Eye (tissue), 1 donor: ENCODE measurements around the gene PSME2.
A peak's percentile ranks its signal among the peaks of the same experiment; 100 is the strongest.

Source experiments
- DNase-seq: peaks from one replicate; pipeline ENCODE4 v3.0.0-alpha.2; 2015

The PSME2 gene

DNA sequence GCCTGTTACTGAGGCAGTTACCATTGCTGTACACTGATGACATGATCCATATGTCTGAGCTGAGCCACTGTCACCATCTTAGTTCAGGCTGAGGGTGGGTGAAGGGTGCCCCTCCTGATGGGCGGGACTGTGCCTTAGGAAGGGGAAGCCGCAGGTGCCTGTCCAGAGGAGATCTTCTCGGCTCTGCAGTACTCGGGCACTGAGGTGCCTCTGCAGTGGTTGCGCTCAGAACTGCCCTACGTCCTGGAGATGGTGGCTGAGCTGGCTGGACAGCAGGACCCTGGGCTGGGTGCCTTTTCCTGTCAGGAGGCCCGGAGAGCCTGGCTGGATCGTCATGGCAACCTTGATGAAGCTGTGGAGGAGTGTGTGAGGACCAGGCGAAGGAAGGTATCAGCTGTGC is 4.6 kb upstream of the PSME2 start:
- no peak for DNase-seq

DNA sequence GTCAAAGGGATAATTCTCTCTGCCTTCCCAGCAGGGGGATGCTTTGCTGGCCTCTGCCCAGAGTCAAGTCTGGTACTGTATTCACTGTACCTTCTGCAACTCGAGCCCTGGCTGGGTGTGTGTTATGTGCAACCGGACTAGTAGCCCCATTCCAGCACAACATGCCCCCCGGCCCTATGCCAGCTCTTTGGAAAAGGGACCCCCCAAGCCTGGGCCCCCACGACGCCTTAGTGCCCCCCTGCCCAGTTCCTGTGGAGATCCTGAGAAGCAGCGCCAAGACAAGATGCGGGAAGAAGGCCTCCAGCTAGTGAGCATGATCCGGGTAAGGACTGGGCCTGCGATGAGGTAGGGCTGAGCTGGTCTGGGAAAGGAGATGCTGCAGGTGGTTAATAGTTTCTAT is 4.2 kb upstream of the PSME2 start:
- no peak for DNase-seq

DNA sequence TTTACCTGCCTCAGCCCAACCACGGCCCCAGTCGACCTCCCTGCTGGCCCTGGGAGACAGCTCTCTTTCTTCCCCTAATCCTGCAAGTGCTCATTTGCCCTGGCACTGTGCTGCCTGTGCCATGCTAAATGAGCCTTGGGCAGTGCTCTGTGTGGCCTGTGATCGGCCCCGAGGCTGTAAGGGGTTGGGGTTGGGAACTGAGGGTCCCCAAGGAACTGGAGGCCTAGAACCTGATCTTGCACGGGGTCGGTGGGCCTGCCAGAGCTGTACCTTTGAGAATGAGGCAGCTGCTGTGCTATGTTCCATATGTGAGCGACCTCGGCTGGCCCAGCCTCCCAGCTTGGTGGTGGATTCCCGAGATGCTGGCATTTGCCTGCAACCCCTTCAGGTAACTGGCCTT is 3.7 kb upstream of the PSME2 start:
- no peak for DNase-seq

DNA sequence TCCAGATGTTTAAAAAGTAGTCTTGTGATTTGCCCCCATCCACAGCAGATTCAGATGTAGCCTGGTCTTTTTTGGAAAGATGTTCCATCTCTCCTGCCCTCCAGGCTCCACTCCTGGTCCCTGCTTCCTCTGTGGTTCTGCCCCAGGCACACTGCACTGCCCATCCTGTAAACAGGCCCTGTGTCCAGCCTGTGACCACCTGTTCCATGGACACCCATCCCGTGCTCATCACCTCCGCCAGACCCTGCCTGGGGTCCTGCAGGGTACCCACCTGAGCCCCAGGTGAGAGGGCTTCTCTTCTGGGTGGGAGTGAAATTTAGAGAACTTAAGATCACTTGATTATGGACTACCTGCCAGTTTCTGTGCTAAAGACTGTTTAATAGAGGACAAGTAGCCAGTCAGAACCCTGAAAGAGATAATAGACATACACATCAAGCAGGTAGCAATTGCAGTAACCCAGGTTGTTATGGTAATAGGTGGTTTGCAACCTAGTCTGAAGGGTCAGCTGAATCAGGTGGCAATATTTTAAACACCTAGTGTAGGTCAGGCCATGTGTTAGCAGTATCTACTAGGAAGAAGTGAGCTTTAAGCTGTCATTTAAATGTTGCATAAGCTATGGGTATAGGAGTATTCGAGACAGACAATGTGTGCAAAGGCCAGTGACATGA is 3.0 kb upstream of the PSME2 start:
- DNase-seq, result no peak

DNA sequence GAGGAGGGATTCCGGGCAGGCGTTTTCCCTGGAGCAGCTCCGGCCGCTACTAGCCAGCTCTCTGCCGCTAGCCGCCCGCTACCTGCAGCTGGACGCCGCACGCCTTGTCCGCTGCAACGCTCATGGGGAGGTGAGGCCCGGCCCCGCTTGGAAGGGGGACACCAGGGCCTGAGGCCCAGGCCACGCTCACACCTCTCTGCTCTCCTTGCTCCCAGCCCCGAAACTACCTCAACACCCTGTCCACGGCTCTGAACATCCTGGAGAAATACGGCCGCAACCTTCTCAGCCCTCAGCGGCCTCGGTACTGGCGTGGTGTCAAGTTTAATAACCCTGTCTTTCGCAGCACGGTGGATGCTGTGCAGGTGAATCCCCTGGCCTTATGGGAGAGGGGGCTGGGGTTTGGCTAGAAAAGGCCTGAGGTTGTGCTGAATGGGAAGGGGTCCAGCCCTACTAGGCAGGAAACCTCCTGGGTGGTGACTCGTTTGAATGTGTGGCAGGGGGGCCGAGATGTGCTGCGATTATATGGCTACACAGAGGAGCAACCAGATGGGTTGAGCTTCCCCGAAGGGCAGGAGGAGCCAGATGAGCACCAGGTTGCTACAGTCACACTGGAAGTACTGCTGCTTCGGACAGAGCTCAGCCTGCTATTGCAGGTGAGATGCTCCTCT is 1.5 kb upstream of the PSME2 start:
- DNase-seq, result no peak

DNA sequence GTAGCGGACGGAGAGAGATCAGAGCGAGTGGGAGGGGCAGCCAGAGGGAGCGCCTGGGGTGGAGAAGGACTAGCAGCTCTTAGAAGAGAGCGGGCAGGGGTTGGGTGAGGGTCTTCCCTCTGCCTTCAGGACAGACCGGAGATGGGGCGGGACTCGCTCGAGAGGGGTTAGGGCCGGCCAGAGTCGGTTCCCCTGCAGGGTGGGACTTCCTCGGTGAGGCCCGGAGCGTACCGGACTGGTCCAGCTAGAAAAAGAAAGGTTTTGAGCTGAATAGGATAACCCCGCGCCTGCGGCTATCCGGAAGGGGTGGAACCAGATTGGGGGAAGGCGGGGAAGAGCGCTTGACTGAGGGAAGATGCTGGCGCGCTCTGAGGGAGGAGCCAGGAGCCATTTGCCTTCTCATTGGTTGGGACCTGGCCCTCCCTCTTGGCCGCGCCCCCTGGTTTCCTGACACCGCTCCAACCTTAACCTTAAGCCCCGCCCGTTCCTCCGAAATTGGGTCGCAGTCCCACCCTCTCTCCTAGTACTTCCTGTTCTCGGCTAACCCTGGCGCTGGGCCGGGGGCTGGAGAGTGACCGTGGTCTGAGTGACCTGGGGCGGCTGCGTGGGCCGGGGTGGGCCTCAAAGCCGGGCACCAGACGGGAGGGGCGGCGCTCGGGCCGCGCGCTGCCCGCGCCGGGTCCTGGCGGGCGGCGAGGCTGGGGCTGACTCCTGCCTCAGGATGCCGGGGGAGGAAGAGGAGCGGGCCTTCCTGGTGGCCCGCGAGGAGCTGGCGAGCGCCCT is 759 bp upstream of the PSME2 start, which contains the start of gene RNF31:
Gene RNF31, plus strand, starts transcription at position 521 of the 783 bp plus-strand sequence. Its CDS starts 201 bp downstream, at position 722.
- DNase-seq, result peak; percentile 99

DNA sequence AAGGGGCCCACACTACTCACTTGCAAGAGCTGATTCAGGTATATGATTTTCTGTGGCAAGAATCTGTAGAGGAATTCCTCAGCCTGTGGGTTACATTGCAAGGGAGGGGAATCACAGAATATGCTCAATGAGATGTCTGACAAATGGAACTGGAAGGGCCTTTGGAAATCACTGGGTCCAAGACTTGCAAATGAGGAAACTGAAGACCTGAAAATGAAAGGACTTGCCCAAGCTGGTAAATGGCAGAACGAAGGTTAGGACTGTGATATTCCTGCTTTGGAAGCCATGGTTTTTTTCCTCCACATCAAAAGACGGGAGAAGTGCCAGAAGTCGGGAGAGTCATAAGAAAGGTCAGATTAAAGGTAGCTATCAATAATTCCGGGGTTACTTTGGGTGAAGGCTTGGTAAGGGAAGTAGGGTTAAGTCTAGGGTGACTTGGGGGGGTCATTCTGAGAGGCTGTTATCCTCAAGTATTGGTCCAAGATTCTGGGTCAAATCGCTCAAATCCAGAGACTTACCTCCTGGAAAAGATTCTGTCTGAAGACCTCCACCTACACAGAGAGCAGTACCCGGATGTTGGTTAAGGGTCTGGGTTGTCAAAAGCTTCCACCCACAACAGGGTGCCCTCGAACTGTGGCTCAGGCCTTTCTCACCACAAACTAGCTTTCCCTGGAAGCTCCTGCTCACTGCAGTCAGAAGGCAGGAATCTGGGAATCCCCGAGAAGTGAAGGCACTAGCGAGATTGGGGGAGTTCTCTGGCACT is 539 bp downstream of the PSME2 start:
- no peak for DNase-seq

DNA sequence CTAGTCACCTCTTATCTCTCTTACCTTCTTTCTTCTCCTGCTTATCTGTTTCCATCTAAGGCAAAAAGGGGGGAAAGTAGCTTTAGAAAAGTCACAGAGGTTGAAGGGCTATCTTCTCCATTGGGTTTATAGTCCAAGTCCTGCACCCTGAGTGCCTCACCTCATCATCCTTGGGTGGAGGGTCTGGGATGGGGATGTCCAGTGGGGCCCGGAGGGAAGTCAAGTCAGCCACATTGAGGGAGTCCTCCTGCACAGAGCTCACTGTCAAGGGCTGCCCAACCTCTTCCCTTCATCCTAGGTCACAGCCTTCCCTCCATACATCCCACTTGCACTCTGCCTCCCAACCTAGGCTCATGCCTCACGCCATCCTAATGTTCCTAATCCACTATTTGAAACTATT is 1.2 kb downstream of the PSME2 start:
- DNase-seq, result no peak

DNA sequence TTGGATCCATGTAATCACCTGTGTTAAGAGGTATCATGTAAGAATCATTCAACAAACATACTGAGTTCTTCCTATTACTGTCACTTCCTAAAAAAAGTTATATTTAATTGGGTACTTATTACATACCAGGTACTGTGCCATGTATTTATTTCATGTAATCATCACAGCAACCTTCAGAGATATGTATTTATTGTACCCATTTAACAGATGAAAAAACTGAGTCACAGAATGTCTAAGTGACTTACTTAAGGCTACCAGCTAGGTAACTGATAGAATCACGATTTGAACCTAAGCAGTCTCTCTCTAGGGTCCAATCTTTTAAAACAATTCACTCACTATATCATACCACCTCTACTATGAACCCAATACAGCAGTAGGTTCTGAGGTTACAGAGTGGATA is 2.0 kb downstream of the PSME2 start:
- no peak for DNase-seq

DNA sequence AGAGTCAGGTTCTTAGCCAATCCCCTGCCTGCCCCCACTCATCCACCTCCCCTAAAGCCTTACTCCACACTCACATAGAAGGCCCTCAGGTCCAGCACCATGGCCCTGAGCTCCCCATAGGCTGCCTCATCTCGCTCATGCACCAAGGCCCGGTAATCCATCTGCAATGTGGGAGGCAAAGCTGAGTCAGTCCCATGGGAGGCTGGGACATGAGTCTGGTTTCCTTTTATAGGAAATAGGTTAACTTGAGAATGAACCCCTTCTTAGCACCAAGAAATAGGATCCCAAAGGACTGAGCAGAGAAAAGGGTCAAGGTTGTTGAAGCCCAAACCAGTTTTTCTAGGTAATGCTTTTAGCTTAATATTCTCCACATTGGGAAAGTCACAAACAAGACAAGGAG is 2.9 kb downstream of the PSME2 start:
- DNase-seq, result no peak

DNA sequence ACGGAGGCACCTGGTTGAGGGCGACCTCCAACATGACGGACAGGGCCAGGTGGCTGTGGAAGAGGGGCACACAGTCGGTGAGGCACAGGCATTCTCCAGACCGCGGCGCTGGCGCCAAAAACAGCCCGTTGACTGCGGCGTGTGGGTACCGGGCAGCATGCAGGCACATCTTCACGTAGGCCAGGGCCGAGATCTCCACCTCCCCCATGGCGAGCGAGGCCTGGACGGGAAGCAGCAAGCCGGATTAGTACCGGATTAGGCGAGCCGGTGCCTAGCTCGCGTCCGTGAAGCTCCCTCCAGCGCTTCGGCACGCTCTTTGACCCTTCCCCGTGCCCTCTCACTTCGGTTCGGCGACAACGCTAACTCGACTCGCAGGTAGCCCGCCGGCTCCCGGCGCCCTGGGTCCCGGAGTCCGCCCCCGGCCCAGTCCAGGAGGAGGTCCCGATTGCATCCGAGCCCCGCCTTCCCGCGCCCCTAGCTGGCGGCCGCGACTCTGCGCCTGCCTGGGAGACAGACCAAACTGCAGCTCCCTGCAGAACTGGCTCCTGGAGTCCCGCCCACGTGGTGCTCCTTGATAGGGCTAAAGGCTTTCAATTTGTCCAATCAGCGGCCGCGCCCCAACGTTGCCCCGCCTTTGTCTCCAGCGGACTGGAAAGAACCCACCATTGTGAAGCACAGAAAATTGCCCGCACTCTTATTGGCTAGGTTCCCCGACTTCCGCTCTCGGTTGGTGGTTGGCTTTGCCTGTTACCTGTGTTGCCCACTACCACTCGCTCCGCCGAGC is 5.1 kb downstream of the PSME2 start, which contains the start of gene EMC9:
Gene EMC9, minus strand, starts transcription at position 495 of the 784 bp plus-strand sequence. Its CDS starts 287 bp downstream, at position 208.
- peak; percentile 100 for DNase-seq

DNA sequence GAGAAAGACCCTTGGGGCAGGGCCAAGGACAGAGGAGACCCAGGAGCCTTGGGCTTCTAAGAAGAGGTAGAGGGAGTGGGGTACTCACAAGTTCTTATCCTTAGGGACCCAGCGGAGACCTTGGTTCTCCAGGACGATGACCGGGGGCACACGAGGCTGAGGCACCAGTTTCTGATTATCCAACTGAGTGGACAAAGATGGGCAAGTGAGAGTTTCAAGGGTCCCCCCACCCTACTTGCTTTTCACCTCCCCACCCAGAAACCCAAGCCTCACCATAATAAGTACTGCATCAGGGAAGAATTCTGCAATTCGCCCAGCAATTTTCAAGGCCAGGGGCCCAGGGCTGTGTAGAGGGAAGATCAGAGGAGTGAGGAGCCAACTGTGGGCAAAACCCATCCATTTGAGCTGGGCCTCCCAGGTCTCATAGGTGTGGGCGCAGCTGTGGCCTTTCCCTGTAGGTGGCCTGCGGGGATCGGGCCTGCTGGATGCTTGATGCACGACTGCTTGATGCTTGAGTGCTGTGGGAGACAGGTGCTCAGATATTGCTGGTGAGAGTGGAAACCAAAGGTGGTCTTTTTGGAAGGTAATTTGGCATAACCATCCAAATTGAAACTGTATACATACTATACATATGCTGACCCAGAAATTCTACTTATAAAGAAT is 7.0 kb downstream of the PSME2 start:
- DNase-seq, result no peak

DNA sequence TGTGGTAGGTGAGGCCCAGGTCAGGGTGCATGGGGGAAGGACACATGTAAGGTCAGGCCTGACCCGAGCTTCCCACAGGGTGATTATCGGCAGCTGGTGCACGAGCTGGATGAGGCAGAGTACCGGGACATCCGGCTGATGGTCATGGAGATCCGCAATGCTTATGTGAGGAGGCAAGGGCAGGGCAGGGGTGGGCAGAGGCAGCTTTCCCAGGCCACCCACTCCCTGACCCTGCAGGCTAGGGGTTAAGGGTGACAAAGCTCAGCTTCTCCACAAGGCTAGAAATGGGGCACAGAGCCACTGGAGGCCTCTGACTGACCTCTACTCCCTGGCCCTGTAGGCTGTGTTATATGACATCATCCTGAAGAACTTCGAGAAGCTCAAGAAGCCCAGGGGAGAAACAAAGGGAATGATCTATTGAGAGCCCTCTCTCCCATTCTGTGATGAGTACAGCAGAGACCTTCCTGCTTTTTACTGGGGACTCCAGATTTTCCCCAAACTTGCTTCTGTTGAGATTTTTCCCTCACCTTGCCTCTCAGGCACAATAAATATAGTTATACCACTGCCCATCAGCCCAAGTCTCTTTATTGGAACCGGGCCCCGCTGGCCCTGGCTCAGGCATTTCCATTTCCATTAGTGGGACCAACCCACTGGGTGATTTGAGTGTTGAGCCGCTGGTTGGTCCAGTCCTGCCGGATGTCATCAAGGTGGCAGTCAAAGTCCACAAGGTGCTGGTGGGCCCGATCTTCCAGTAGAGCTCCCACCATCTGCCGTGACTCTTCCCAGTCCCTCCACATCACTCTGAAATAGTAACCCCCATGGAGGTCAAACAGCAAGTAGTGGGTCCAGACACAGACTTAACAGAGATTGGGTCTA is 7.8 kb downstream of the PSME2 start:
- no peak for DNase-seq

DNA sequence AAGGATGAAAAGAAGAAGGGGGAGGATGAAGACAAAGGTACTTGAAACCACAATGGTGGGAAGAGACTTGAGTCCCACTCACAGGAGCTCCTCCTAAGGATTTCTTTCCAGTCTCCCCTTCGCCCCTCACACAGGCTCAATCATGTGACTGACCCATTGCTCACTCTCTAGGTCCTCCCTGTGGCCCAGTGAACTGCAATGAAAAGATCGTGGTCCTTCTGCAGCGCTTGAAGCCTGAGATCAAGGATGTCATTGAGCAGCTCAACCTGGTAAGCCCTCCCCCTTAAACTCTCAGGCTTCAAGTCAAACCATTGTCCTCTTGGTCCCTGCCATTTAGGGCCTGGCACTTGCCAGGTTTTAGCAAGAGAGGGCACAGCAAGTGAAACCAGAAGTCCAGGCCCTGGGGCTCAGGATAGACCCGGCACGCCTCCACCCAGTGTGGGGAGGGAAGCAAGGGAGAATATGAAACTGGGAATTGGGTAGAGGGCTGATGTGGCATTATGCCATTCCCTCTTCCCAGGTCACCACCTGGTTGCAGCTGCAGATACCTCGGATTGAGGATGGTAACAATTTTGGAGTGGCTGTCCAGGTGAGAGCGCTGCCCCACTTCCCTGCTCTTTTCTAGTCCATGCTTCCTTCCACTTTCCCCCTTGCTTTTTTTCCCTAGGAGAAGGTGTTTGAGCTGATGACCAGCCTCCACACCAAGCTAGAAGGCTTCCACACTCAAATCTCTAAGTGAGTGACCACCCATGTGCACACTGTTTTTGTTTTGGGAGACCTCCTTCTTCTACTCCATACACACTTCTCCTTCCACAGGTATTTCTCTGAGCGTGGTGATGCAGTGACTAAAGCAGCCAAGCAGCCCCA is 8.6 kb downstream of the PSME2 start:
- no peak for DNase-seq

DNA sequence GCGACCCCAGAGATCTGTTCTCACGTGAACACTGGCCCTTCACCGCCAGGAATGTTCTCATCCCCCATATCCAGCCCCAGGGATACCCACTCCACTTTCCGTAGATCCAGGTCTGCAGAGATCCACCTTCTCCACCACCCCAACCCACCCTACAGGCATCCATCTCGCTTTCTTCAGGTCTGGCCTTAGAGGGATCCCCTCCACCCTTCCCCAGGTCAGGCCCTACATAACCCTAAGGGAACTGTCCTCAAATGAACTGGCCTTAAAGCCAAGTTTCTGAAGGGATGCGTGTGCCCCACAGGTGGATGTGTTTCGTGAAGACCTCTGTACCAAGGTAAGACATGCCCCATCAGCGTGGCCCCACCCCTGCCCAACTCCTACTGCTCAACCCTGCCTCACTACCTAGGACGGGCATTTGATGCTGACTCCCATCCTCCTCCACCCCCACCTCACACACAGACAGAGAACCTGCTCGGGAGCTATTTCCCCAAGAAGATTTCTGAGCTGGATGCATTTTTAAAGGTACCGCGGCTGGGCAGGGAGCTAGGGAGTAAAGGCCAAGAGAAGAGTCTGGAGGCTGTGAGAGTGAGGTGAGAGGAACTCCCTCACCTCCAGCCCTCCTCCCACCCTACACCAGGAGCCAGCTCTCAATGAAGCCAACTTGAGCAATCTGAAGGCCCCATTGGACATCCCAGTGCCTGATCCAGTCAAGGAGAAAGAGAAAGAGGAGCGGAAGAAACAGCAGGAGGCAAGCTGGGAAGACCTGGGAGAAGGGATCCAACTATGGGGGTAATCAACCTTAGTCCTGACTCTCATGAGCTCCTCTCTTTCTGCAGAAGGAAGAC is 9.5 kb downstream of the PSME2 start:
- peak; percentile 28 for DNase-seq

DNA sequence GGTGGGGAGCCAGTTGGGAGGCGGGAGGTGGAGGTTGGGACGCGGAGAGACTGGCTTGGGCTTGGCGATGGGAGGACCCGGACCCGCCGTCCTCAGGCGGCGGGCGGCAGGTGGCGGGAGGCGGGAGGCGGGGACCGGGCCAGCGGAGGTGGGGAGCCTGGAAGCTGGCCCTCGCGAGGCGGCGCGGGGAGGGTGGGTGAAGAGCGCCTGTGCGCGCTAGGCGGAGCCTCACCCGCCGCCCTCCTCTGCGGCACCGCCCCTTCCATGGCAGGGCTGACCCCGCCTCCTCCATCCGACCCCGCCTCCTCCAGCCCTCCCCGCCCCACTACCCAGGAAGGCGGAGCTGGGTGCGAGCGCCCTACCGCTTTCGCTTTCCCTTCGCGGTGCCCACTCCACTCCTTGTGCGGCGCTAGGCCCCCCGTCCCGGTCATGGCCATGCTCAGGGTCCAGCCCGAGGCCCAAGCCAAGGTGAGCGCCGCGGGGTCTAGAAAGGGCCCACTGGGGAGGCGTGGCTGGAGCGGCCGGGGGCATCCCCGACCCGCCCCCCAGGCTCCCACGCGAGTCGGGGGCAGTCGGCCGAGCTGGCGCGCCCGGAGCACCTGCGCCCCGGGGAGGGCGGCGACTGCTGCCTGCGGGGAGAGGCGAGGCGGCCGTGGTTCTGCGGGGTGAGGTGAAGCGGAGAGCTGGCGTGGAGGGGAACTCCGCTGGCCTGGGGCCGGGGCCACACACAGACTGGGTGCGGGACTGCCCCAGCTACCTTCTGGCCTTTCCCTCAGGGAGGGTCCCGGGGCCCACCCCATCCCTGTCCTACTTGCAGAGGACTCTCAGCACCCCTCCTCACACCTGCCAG is 10.4 kb downstream of the PSME2 start, which contains the start of gene PSME1:
Gene PSME1, plus strand, starts transcription at position 361 of the 850 bp plus-strand sequence. Its CDS starts 69 bp downstream, at position 430.
- DNase-seq, result peak; percentile 94

DNA sequence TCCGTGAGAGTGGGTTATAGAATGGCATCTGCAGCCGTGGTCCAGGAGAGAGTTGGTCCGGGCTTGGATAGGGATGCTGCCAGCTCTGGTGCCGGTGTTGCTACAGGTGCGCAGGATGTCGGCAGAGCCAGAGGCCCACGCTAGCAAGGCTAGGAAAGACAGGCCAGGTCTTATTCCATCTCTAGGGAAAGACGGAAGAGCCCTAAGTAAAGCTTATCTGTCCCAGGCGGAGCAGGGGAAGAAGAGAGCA is 10.9 kb downstream of the PSME2 start:
- DNase-seq, result no peak

DNA sequence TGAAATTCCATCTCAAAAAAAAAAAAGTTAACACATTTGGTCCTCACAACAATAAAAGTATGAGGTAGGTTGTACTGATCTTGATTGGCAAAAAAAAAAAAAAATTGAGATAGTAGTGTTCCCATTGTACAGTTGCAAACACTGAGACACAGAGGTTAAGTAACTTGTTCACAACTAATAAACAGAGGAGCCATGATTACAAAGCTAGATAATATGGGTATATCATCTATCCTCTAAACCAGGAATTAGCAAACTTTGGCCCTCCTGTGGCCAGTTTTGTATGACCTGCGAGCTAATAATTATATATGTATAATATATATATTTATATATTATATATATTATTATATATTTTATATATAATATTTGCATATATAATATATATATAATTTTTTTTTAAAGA is 12.7 kb downstream of the PSME2 start:
- no peak for DNase-seq
